ENCODE results near the gene ZNF423.

Gene ZNF423

GRCh38 chr16:49649013-49649765, 206.7 kb downstream of the ZNF423 start:
- DNase-seq (ENCODE audit: low read depth in 1 of 2, low spot score in 1 of 2): no peak

- DNase-seq (ENCODE audit: low read depth in 1 of 2, low spot score in 1 of 2): no peak
Observed at GRCh38 chr16:49647673-49648072, 208.2 kb downstream of the ZNF423 start.

- DNase-seq (ENCODE audit: low read depth in 1 of 2, low spot score in 1 of 2): no peak
Observed at GRCh38 chr16:49645263-49645662, 210.6 kb downstream of the ZNF423 start.

GRCh38 chr16:49644145-49644463, 211.8 kb downstream of the ZNF423 start:
- DNase-seq (ENCODE audit: low read depth in 1 of 2, low spot score in 1 of 2): no peak

GRCh38 chr16:49643429-49644144, 212.3 kb downstream of the ZNF423 start:
- no peak for DNase-seq (ENCODE audit: low read depth in 1 of 2, low spot score in 1 of 2)

- no peak for DNase-seq (ENCODE audit: low read depth in 1 of 2, low spot score in 1 of 2)
Observed at GRCh38 chr16:49641250-49641649, 214.7 kb downstream of the ZNF423 start.

- DNase-seq (ENCODE audit: low read depth in 1 of 2, low spot score in 1 of 2): no peak
Observed at GRCh38 chr16:49640581-49640980, 215.3 kb downstream of the ZNF423 start.

GRCh38 chr16:49639739-49640431, 216.0 kb downstream of the ZNF423 start:
- no peak for DNase-seq (ENCODE audit: low read depth in 1 of 2, low spot score in 1 of 2)

GRCh38 chr16:49638673-49639610, 217.0 kb downstream of the ZNF423 start:
- no peak for DNase-seq (ENCODE audit: low read depth in 1 of 2, low spot score in 1 of 2)

GRCh38 chr16:49637933-49638672, 217.8 kb downstream of the ZNF423 start:
- DNase-seq (ENCODE audit: low read depth in 1 of 2, low spot score in 1 of 2): no peak

- no peak for DNase-seq (ENCODE audit: low read depth in 1 of 2, low spot score in 1 of 2)
Observed at GRCh38 chr16:49637511-49637910, 218.4 kb downstream of the ZNF423 start.

- no peak for DNase-seq (ENCODE audit: low read depth in 1 of 2, low spot score in 1 of 2)
Observed at GRCh38 chr16:49636608-49637007, 219.3 kb downstream of the ZNF423 start.

GRCh38 chr16:49635591-49636581, 220.0 kb downstream of the ZNF423 start:
- no peak for DNase-seq (ENCODE audit: low read depth in 1 of 2, low spot score in 1 of 2)

GRCh38 chr16:49635009-49635350, 220.9 kb downstream of the ZNF423 start:
- no peak for DNase-seq (ENCODE audit: low read depth in 1 of 2, low spot score in 1 of 2)

- no peak for DNase-seq (ENCODE audit: low read depth in 1 of 2, low spot score in 1 of 2)
Observed at GRCh38 chr16:49634235-49635008, 221.5 kb downstream of the ZNF423 start.

GRCh38 chr16:49632795-49633184, 223.1 kb downstream of the ZNF423 start:
- DNase-seq (ENCODE audit: low read depth in 1 of 2, low spot score in 1 of 2): no peak

GRCh38 chr16:49632086-49632794, 223.7 kb downstream of the ZNF423 start:
- DNase-seq (ENCODE audit: low read depth in 1 of 2, low spot score in 1 of 2): no peak

Measured in stimulated activated CD4-positive, alpha-beta T cell treated with anti-CD3 and anti-CD28 coated beads, Interleukin-15, amount 100 ng/mL, for 1 hour (primary cell).